SU-DHL-6 (cell line): ENCODE measurements around the gene DDX41.

Experiments
- H2AFZ ChIP-seq: fragments of 200-600 bp; sonication (generic); 2 replicates; pipeline ENCODE4 v1.6.1; 2014; ENCODE audit warnings: low read depth, mild to moderate bottlenecking, moderate library complexity, mixed read lengths, antibody characterized with exemption, low read length; ENCODE audit not compliant: severe bottlenecking
- H3F3A ChIP-seq: fragments of 200-600 bp; shearing (Covaris generic); 2 replicates; pipeline ENCODE4 v1.6.0; 2016; ENCODE audit warnings: antibody characterized with exemption, mild to moderate bottlenecking; ENCODE audit not compliant: insufficient read depth
- H3K27ac ChIP-seq: fragments of 200-600 bp; sonication (generic); 2 replicates; pipeline ENCODE4 v1.5.1; 2016; ENCODE audit warnings: low read depth, mild to moderate bottlenecking, low read length, moderate library complexity, mixed read lengths
- H3K27me3 ChIP-seq: fragments of 200-600 bp; sonication (generic), shearing (Covaris generic); 2 replicates; pipeline ENCODE4 v1.6.0; 2014; ENCODE audit warnings: mild to moderate bottlenecking, low read length
- H3K36me3 ChIP-seq: fragments of 200-600 bp; sonication (generic); 2 replicates; pipeline ENCODE4 v1.6.1; 2014; ENCODE audit warnings: mild to moderate bottlenecking, low read length, mixed read lengths
- H3K4me2 ChIP-seq: fragments of 300-600, 200-600 bp; shearing (Covaris generic), sonication (generic); 2 replicates; pipeline ENCODE4 v1.6.0; 2014; ENCODE audit warnings: low read length, low read depth, mild to moderate bottlenecking; ENCODE audit not compliant: poor library complexity, severe bottlenecking
- H3K4me3 ChIP-seq: fragments of 200-600 bp; sonication (generic); 2 replicates; pipeline ENCODE4 v1.5.1; 2014; ENCODE audit warnings: antibody characterized with exemption, low read length, mild to moderate bottlenecking, mixed read lengths; ENCODE audit not compliant: insufficient read depth, poor library complexity, severe bottlenecking
- H3K79me2 ChIP-seq: fragments of 200-600 bp; sonication (generic); 2 replicates; pipeline ENCODE4 v1.6.1; 2014; ENCODE audit warnings: mild to moderate bottlenecking, low read length, moderate library complexity; ENCODE audit not compliant: insufficient read depth
- H3K9ac ChIP-seq: fragments of 200-600 bp; sonication (generic); 2 replicates; pipeline ENCODE4 v1.7.0; 2014; ENCODE audit warnings: mild to moderate bottlenecking, low read length
- H3K9me2 ChIP-seq: fragments of 200-600 bp; sonication (generic); replicated peaks from 2 replicates; pipeline ENCODE4 v1.6.1; 2014; ENCODE audit warnings: low read length; ENCODE audit not compliant: insufficient read depth
- H3K9me3 ChIP-seq: fragments of 200-600 bp; sonication (generic); 2 replicates; pipeline ENCODE4 v1.6.1; 2014; ENCODE audit warnings: low read length, mixed read lengths; ENCODE audit not compliant: insufficient read depth
- H4K20me1 ChIP-seq: fragments of 200-600 bp; sonication (generic); 2 replicates; pipeline ENCODE4 v1.6.1; 2014; ENCODE audit warnings: low read depth, mild to moderate bottlenecking, antibody characterized with exemption, low read length, moderate library complexity, mixed read lengths
- EZH2phosphoT487 ChIP-seq: fragments of 200-600 bp; sonication (generic), shearing (Covaris generic); conservative IDR thresholded peaks from 2 replicates; pipeline ENCODE4 v1.6.1; 2018; ENCODE audit warnings: mild to moderate bottlenecking, antibody characterized with exemption, low read length, moderate library complexity, mixed read lengths
- TF ChIP-seq, protein P1 (sequence below): fragments of 200-600 bp; sonication (generic); IDR thresholded peaks from one replicate; pipeline ENCODE4 v1.5.1; 2017; ENCODE audit warnings: antibody characterized with exemption, mild to moderate bottlenecking, low read length, moderate library complexity; ENCODE audit not compliant: insufficient read depth, poor library complexity, severe bottlenecking

DDX41 gene

DNA sequence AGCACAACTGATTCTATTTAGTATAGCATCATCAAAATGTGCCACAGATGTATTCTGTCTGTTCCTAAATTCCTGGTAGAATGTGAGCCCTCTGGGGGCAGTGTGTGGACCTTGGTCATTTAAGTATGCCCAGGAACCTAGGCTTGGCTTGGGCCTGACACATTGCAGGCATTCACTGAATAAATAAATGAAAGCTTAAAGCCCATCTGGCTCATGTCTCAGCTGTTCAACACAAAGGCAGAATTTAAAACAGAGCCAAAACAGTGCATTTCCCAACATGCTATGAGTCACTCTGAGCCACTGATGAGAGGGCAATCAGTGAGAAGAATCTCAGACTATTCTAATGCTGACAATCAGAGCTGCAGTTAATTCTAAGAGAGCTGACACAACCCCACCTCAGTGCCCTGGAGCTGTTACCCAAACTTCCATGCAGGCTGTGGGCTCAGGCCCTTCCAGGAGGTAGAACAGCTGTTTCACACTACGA, 29.5 kb upstream of the DDX41 start:
- no peaks in the 10 kb centered on the region for H3K9me3 ChIP-seq
- peaks cover under 1% of the 10 kb centered on the region; the same call in 1 of the 2 replicates for H3K36me3 ChIP-seq
- TF ChIP-seq EZH2phosphoT487: no peak
- TF ChIP-seq, protein P1, sequence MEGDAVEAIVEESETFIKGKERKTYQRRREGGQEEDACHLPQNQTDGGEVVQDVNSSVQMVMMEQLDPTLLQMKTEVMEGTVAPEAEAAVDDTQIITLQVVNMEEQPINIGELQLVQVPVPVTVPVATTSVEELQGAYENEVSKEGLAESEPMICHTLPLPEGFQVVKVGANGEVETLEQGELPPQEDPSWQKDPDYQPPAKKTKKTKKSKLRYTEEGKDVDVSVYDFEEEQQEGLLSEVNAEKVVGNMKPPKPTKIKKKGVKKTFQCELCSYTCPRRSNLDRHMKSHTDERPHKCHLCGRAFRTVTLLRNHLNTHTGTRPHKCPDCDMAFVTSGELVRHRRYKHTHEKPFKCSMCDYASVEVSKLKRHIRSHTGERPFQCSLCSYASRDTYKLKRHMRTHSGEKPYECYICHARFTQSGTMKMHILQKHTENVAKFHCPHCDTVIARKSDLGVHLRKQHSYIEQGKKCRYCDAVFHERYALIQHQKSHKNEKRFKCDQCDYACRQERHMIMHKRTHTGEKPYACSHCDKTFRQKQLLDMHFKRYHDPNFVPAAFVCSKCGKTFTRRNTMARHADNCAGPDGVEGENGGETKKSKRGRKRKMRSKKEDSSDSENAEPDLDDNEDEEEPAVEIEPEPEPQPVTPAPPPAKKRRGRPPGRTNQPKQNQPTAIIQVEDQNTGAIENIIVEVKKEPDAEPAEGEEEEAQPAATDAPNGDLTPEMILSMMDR: no peak
- no peaks in the 10 kb centered on the region for H3F3A ChIP-seq
- no peaks in the 10 kb centered on the region for H3K27me3 ChIP-seq
- no peak overlapping the region for H3K9ac ChIP-seq
- no peak overlapping the region for H3K4me3 ChIP-seq
- no peak overlapping the region for H3K4me2 ChIP-seq
- peaks cover 68% of the 10 kb centered on the region; the same call in 1 of the 2 replicates for H3K79me2 ChIP-seq
- no peak overlapping the region for H2AFZ ChIP-seq
- H4K20me1 ChIP-seq: no peaks in the 10 kb centered on the region
- H3K27ac ChIP-seq: no peak overlapping the region
- no peaks in the 10 kb centered on the region for H3K9me2 ChIP-seq

DNA sequence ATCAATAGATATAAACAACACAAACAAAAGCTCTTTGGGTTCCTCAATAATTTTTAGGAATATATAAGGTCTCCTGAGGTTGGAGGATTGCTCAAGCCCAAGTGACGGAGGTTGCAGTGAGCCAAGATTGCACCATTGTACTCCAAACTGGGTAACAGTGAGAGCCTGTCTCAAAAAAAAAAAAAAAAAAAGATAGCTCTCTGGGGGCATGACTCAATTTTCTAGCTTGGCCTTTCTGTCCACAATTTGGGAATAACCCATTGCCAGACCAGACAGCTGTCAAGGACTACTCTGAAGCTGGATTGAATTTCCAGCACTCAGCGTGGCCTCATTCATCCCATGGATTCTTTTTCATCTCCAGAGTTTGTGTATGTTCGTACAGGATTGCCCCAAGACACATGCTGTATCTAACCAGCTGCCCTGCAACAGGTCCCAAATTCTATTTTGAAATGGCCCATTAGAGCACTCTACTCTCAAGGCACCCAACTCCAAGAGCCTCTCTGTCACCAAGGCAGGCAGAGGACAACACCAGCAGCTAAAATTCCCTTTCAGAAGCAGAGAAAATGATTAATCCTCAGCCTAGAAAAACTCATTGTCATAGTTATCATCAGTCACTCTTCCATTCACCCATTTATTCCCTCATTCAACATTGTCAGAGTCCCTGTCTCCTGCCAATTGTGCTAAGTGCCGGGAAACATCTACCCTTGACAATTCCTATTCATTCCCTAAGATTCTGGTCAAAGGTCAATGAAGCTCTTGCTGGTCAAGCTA, 28.9 kb upstream of the DDX41 start:
- no peak overlapping the region for H3K27ac ChIP-seq
- H3K9me2 ChIP-seq: no peaks in the 10 kb centered on the region
- H3K9me3 ChIP-seq: no peaks in the 10 kb centered on the region
- no peaks in the 10 kb centered on the region for H3F3A ChIP-seq
- peaks cover 68% of the 10 kb centered on the region; the same call in 1 of the 2 replicates for H3K79me2 ChIP-seq
- H4K20me1 ChIP-seq: no peaks in the 10 kb centered on the region
- TF ChIP-seq EZH2phosphoT487: no peak
- TF ChIP-seq, protein P1: no peak
- no peak overlapping the region for H3K9ac ChIP-seq
- H2AFZ ChIP-seq: no peak overlapping the region
- H3K27me3 ChIP-seq: no peaks in the 10 kb centered on the region
- H3K4me2 ChIP-seq: no peak overlapping the region
- no peak overlapping the region for H3K4me3 ChIP-seq
- no peaks in the 10 kb centered on the region; the same call in 1 of the 2 replicates for H3K36me3 ChIP-seq

DNA sequence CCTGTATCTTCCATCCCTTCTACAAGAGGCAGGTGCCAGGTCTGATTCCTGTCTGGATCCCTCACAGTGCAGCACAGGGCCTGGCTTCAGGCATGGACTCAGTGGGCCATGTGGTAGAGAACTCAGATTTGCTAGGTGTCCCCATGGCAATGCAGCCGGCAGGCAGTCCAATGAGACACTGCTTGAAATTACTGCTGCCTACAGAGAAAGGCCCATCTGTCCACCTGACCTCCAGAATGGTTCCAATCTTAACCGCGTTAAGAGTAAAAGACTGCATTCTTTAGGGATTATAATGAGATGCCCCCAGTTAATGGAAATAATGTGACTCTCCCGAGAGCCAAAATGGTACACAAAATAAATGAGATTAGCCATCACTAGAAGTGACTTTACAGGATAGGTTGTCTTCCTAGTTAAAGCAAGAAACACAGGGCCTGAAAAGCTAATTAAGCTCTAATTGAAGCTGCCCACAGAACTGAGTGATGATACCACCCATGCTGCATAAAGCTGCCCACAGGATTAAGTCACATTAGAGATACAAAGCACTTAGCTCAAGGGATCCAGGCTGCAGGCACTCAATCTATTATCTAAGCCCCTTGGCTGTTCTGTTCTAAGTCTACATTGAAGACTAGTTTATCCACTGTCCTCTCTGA, 26.2 kb upstream of the DDX41 start:
- H3K9me3 ChIP-seq: no peaks in the 10 kb centered on the region
- no peak overlapping the region for H3K4me3 ChIP-seq
- no peaks in the 10 kb centered on the region for H4K20me1 ChIP-seq
- no peak overlapping the region for H2AFZ ChIP-seq
- H3K27ac ChIP-seq: no peak overlapping the region
- no peaks in the 10 kb centered on the region; the same call in 1 of the 2 replicates for H3K36me3 ChIP-seq
- no peaks in the 10 kb centered on the region for H3K27me3 ChIP-seq
- TF ChIP-seq, protein P1: no peak
- no peak for TF ChIP-seq EZH2phosphoT487
- no peak overlapping the region for H3K9ac ChIP-seq
- H3K79me2 ChIP-seq: peaks cover 66% of the 10 kb centered on the region; the same call in 1 of the 2 replicates
- no peaks in the 10 kb centered on the region for H3K9me2 ChIP-seq
- no peaks in the 10 kb centered on the region for H3F3A ChIP-seq
- no peak overlapping the region for H3K4me2 ChIP-seq
